Measurements from ENCODE around the gene WDR7.
"Not testable (repeated sequence)": the region's sequence is repeated elsewhere in the genome, so short reads cannot be mapped to it uniquely, and the experiment has no call there.

Gene WDR7
- 81.3 to 102 (median 85.7) reads per million in 4 experiments for total RNA-seq

DNA sequence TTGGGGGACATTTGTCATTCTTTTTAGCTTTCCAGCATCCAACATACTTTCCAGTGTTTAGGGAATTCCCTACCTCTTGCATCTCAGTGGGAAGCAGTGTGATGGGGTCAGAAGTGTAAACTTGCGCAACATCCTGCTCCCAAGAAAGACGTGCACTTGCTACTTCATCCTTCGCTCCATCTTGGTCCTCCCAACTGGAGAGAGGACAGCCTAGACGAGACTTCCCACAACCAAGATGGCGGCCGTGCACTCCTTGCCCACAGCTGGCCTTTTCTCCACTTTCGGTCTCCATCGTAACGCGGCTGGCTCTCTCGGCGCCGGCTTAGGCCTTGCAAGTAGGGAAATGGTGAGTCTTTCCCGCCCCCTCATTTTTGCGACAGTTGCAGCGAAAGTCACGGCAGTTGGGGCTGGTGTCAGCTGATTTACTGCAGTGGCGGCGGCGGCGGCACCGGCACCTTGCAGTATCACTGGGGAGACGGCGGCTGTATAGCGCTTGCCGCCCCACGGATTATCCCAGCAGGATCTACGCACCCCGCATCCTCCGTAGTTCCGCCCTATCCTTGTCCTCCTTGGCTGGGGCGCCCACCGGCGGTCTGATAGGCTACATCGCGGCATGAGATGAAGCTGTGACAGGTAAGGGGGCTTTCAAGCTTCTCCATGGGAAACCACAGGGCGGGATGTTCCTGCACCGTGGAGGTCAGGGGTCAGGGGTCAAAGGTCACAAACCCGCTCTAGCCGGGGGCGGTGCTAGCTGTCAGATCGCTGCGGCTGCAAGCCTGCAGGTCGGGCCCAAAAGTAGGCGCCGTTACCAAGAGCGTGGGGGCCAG is at the start of gene WDR7:
Gene WDR7, plus strand, starts transcription at position 416 of the 827 bp plus-strand sequence. CDS start 21,157 bp downstream, outside the sequence.
- DNase-seq: peak; percentile 91

GRCh38 chr18:56606618-56607017 is 44.5 kb upstream of the WDR7 start:
- DNase-seq: no peak

- no peak for DNase-seq
Measured at GRCh38 chr18:56615738-56616520, 35.2 kb upstream of the WDR7 start.

- DNase-seq: no peak
Measured at GRCh38 chr18:56627991-56628390, 23.2 kb upstream of the WDR7 start.

DNA sequence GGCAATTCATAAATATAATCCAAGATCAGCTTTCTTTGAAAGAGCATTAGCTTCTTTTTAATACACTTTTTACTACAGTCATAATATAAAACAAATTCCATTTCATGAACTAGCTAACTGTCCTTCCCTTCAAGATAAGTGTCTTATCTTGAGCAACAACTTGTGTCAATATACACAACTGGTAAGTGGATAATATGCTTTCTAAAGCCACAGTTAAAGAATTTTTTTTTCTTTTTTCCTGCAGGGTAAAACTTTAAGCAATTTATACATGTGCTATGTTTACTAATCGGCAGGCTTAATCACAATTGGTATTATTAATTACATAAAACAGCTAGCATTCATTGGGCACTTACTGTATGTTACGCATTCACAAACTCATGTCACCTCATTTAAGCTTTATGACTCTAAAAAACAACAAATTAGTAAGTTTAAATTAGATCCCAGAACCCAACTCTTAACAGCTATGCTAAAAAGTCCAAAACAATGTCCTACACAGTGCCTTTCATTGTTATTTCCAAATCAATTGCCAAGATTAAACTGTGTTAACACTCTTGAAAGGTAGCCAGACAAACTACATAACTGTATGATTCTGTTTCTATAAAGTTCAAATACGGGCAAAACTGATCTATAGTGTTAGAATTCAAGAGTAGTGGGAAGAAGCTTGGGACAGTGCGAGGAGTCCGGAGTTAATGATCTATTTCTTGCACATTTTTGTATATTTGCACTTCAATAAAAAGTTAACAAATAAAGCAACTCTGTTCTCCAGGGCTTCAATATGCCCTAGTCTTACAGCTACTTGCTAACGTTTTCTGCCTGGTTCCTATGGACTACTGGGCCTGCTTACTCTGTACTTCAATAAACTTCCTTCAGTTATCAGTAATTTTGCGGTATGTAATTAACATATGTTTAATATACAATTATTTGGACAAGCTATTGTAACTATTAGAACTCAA is 18.8 kb upstream of the WDR7 start:
- no peak for DNase-seq

DNA sequence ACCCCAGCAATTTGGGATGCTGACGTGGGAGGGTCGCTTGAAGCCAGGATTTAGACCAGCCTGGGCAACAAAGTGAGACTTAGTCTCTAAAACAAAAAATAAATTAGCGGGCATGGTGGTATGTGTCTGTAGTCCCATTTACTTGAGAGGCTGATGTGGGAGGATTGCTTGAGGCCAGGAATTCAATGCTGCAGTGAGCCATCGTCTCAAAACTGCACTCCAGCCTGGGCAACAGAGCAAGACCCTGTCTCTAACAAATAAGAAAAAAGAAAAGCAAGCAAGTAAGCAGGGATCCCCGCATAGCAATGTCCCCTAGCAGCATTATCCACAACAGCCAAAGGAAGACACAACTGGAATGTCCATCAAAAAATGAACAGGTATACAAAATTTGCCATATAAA is 16.2 kb upstream of the WDR7 start:
- DNase-seq: no peak

DNA sequence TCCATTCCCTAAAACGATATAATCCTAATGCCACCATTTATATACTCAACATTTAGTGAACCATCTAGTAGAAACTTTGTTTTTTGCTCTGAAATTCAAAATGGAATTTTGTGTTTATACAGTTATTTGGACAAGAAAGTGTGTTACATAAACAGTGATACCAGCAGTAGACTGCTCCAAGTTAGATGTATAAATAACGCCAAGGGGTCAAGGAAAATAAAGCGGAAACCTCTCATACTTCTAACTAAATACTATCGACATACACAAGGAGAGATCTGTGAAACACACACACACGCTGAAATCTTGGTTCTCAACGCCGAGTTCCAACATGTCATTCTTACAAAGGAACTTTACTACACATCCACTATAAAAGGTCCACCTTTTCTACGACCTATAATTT is 14.0 kb upstream of the WDR7 start:
- DNase-seq: no peak

- peak; percentile 21 for DNase-seq
Measured at GRCh38 chr18:56637711-56638231, 13.4 kb upstream of the WDR7 start.

DNA sequence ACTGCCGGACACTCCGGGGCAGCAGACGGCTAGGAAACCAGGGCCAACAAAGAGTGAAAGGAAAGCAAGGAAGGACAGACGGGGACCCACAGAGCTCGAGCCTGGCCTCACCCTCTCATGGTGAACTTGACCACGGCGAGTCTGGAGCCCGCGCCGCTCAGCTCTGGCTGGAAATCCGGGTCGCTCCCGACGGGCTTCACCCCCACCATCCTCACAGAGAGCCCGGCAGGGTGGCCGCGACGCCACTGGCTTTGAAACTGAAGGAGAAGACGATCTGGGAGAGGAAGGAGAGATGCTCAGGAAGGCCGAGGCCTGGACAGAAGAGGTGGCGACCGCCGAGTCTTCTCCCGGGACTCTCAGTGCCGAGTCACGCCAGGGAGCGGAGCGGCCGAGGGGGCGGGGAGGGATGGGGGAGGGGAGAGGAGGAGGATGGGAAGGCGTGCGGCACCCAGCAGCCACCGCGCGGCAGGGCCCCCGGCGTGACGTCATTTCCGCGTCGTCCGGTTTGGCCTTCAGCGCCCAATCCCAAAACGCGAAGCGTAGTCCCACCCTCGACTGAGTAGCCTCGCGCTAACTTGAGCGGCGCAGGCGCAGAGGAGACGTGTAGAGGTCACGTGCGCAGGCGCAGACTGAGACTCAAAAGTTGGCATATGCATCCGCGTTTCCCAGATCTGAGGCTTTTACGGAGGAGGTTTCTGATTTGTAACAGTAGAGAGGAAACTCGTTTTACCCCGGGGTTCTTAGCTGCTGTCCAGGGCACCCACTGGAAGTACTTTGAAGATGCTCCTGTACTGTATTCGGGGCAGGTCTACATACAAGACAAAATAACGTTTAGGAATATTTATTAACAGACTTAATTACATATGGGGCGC is 12.7 kb upstream of the WDR7 start, which contains the start of gene TXNL1:
Gene TXNL1, minus strand, starts transcription at position 361 of the 872 bp plus-strand sequence. Its CDS starts 152 bp downstream, at position 209.
- DNase-seq: peak; percentile 98

GRCh38 chr18:56639104-56639381 is 12.1 kb upstream of the WDR7 start:
- no peak for DNase-seq

- no peak for DNase-seq
Measured at GRCh38 chr18:56639571-56639970, 11.6 kb upstream of the WDR7 start.

DNA sequence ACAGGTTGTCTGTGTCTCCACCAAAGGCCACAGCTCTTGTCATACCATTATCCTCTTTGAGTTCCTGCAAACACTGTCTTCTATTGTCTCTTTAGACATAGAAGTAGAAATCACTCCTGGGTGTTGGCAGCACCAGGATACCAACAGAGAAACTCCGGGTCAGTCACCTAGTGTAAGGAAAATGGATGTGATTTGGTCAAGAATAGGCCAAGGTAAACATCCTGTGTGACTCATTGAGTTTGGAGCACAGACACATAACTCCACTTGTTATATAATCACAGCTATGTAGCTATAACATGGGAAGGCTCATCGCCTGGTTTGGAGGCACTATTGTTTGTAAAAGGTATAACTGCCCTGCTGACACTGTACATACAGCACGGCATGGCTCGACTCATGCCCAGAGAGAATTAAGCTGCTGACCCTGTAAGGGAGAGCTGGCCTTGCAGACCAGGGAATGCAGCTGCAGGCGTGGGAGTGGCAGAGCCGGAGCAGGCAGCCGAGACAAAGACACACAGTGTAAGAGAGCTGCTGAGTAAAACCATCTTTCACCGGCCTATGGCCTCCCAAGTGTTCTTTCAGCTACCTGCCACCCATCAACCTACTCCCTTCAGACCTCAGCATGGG is 9.3 kb upstream of the WDR7 start:
- DNase-seq: no peak

GRCh38 chr18:56643381-56643780 is 7.8 kb upstream of the WDR7 start:
- no peak for DNase-seq

- DNase-seq: no peak
Measured at GRCh38 chr18:56645415-56646016, 5.6 kb upstream of the WDR7 start.

DNA sequence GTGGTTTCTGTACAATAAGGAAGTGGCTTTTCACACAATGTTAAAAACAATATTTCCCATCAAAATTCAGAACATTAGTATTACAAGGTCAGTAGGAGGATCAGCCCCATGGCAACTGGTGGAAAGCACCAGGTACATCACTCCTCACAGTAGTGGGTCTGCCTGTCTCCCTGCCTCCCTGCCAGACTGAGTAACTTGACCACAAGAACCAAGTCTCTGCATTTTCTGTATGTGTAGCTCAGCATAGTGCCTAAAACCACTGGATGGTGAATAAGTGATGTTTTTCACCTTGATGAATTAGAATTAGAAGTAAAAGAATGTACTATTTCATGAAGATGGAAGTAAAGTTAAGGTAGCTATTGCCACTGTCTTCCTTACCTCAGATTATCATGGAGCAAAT is 4.1 kb upstream of the WDR7 start:
- no peak for DNase-seq

DNA sequence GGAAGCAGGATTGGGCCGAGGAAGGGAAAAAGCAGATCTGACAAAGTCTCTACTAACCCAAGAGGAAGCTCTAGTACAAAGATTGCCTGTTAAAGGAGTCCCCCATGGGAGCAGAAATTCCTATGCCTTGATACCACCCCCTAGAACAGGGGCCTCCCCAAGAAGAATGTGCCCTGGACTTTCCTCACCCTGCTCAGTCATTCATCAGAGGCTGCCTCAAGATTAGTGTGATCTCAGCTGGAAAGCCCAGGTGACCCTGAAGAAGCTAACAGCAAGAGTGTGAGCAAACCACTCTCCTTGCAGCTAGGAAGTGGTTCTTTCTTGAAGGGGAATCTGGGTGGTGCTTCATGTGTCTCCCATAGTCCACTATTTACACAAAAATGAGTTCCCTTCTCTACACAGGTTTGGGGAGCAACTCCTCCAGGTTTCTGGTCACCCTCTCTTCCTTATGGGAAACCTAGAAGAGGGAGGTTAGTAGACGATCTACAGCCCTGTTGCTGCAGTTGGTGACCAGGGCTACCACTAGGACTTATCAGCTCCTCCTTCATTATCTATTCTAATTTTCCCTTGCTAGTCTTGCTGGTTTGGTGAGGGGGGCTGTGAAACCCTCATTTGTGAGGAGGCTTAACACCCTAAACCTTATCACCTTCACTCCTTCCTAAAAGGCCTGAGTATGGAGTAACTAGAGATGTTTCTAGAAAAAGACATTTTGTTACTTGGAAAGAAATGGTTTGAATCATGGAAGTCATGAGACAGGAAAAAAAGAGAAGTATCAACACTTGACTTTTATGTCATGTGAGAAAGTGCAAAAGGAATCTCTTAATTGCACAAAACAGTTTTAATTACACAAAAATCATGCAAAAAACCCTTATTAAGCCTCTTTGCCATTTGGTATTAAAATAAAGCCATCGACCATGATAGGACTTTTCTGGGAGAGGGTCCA is 2.9 kb upstream of the WDR7 start:
- DNase-seq: no peak

DNA sequence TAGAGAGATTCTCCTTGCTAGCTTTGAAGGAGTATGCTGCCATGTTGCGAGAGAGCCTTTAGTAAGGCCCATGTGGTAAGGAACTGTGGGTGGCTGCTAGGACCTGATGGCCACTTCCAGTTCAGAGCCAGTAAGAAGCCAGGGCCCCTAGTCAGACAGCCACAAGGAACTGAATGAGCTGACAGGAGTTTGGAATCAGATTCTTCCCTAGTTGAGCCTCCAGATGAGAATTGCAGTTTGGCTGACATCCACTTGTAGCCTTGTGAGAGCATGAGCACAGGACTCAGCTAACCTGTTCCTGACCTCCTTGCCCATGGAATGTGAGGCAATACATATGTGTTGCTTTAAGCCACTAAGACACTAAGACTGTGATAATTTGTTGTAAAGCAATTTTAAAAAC is 1.2 kb upstream of the WDR7 start:
- no peak for DNase-seq

DNA sequence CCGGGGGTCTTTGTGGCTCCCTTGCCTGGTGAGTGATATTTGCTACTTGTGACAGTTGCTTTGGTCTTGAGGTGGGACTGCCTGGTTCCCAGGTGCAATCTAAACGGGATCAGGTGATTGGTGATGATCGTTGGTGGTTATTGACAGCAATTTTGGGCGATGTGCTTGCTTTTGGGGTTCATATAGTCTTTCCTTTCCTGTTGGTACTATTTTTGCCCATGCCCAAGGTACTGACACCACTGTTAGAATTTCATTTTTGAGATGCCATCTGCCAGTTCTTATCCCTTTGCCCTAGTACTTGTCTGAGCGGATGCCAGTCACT is 573 bp downstream of the WDR7 start:
- no peak for DNase-seq

DNA sequence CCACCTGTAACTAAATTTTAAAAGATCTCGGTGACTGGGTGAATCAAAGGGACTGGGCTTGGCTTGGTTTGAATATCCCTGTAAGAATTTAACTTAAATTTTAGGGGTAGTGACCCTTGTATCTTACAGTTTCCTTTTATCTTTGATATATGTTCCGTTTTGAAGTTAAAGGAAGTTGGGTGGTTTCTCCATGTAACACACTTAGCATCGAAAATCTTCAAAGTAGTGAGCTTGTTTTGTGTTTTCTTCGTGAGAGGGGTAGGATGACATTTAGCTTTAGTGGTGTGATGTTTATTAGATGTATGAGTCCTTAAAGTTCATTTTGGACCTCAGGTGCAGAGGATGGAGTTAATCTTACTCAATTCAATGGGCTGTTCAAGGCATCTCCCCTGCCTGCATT is 1.6 kb downstream of the WDR7 start:
- DNase-seq: no peak

- DNase-seq: not testable (repeated sequence)
Measured at GRCh38 chr18:56654280-56654679, 3.1 kb downstream of the WDR7 start.
